ENCODE results near the gene APOL3.
A peak's percentile ranks its signal among the peaks of the same experiment; 100 is the strongest.
"Not testable (repeated sequence)": the region's sequence is repeated elsewhere in the genome, so short reads cannot be mapped to it uniquely, and the experiment has no call there.

APOL3 gene

DNA sequence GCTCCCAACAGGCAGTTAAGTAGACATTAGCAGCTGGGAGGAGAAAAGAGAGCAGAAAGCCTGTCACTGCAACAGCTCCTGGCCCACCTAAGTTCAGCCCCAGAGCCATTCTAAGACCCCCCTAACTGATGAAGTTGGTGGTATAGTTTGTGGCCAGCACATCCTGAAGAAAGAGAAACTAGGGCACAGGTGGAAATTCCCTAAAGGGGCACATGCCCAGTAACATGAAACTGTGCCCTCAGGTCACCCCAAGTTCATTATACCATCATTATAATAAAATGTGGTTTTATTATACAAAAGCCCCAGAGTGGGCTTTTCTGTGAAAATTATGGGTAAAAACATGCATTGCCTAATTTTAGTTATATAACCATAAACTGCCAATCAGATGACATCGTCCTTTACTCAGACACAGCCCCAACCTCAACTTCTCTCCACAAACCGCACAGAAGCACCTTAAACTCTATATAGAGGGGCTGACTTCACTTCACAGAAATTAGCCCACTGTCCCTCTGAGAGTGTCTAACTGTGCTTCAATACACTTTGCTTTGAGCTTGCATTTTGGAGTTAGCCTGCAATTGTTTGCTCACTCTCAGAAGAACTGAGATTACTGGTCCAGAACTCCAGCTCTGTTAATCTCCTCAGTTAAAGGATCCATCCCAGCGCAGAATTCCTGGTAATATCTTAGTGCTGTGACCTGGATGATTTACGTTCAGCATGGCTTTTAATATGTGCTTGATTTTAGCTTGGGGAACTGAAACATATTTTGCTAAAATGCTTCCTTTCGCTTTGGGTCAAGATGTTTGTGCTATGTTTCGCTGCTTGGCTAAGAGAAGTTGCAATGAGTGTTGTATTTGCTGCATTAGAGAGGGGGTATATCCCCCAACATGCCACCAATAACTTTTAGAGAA is 1.8 kb upstream of the APOL3 start:
- peaks cover 2% of the 10 kb centered on the region for H3K36me3 Mint-ChIP-seq
- no peak for DNase-seq (ENCODE audit: low spot score in 2 of 2)
- H3K27me3 Mint-ChIP-seq = no peaks in the 10 kb centered on the region
- peak; percentile 70 for ATAC-seq (ENCODE audit: low read depth)
- no peaks in the 10 kb centered on the region for H3K9me3 Mint-ChIP-seq
- H3K4me1 Mint-ChIP-seq = peaks cover 59% of the 10 kb centered on the region
- H3K4me3 Mint-ChIP-seq = peak overlapping the region; percentile 96
- H3K27ac Mint-ChIP-seq = peak overlapping the region; percentile 99

DNA sequence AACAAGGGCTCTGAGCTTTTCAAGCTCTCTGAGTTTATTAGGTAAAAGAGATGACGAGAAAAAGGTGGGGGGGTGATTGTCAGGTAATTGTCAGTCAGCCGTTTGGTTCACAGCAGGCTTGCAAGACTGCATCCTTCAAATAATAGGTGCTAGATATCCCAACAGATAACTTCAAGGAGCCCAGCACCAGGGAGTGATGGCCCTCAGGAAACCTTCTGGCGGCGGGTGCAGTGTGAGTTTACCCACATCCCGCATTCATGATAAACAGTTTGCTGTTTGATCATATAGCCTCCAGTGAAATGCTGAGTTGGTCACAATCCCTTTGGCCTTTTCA is 1.2 kb upstream of the APOL3 start:
- not testable (repeated sequence) for H3K27me3 Mint-ChIP-seq; H3K9me3 Mint-ChIP-seq; H3K36me3 Mint-ChIP-seq; DNase-seq (ENCODE audit: low spot score in 2 of 2)
- peak; percentile 0 for ATAC-seq (ENCODE audit: low read depth)
- H3K4me3 Mint-ChIP-seq = peak overlapping the region; percentile 96
- peaks cover 59% of the 10 kb centered on the region for H3K4me1 Mint-ChIP-seq
- H3K27ac Mint-ChIP-seq = peak overlapping the region; percentile 99

GRCh38 chr22:36156515-36157419 is 3.8 kb downstream of the APOL3 start:
- peaks cover 21% of the 10 kb centered on the region for H3K36me3 Mint-ChIP-seq
- H3K27ac Mint-ChIP-seq = peak overlapping the region; percentile 99
- DNase-seq (ENCODE audit: low spot score in 2 of 2) (peak; percentile 43 to 45), ATAC-seq (ENCODE audit: low read depth) (peak; percentile 76)
- H3K9me3 Mint-ChIP-seq = peaks cover under 1% of the 10 kb centered on the region
- H3K4me3 Mint-ChIP-seq = peak overlapping the region; percentile 96
- H3K27me3 Mint-ChIP-seq = no peaks in the 10 kb centered on the region
- peaks cover 64% of the 10 kb centered on the region for H3K4me1 Mint-ChIP-seq

- no peak for ATAC-seq (ENCODE audit: low read depth)
- H3K27me3 Mint-ChIP-seq = no peaks in the 10 kb centered on the region
- H3K9me3 Mint-ChIP-seq = peaks cover 1% of the 10 kb centered on the region
- peaks cover 62% of the 10 kb centered on the region for H3K4me1 Mint-ChIP-seq
- no peak for DNase-seq (ENCODE audit: low spot score in 2 of 2)
- peak overlapping the region; percentile 96 for H3K4me3 Mint-ChIP-seq
- peak overlapping the region; percentile 99 for H3K27ac Mint-ChIP-seq
- H3K36me3 Mint-ChIP-seq = peaks cover 26% of the 10 kb centered on the region
Observed at GRCh38 chr22:36156119-36156514, 4.4 kb downstream of the APOL3 start.

- H3K36me3 Mint-ChIP-seq = peaks cover 29% of the 10 kb centered on the region
- no peak overlapping the region for H3K4me3 Mint-ChIP-seq
- DNase-seq (ENCODE audit: low spot score in 2 of 2) (no peak), ATAC-seq (ENCODE audit: low read depth) (no peak)
- no peaks in the 10 kb centered on the region for H3K27me3 Mint-ChIP-seq
- H3K9me3 Mint-ChIP-seq = peaks cover 1% of the 10 kb centered on the region
- peak overlapping the region; percentile 99 for H3K27ac Mint-ChIP-seq
- H3K4me1 Mint-ChIP-seq = peaks cover 62% of the 10 kb centered on the region
Observed at GRCh38 chr22:36155702-36156101, 4.9 kb downstream of the APOL3 start.

GRCh38 chr22:36154423-36154945 is 6.1 kb downstream of the APOL3 start:
- H3K4me1 Mint-ChIP-seq = peaks cover 52% of the 10 kb centered on the region
- H3K9me3 Mint-ChIP-seq = peaks cover 1% of the 10 kb centered on the region
- peaks cover 31% of the 10 kb centered on the region for H3K36me3 Mint-ChIP-seq
- ATAC-seq (ENCODE audit: low read depth) (no peak), DNase-seq (ENCODE audit: low spot score in 2 of 2) (no peak)
- H3K27ac Mint-ChIP-seq = peak overlapping the region; percentile 23
- no peak overlapping the region for H3K4me3 Mint-ChIP-seq
- no peaks in the 10 kb centered on the region for H3K27me3 Mint-ChIP-seq

DNA sequence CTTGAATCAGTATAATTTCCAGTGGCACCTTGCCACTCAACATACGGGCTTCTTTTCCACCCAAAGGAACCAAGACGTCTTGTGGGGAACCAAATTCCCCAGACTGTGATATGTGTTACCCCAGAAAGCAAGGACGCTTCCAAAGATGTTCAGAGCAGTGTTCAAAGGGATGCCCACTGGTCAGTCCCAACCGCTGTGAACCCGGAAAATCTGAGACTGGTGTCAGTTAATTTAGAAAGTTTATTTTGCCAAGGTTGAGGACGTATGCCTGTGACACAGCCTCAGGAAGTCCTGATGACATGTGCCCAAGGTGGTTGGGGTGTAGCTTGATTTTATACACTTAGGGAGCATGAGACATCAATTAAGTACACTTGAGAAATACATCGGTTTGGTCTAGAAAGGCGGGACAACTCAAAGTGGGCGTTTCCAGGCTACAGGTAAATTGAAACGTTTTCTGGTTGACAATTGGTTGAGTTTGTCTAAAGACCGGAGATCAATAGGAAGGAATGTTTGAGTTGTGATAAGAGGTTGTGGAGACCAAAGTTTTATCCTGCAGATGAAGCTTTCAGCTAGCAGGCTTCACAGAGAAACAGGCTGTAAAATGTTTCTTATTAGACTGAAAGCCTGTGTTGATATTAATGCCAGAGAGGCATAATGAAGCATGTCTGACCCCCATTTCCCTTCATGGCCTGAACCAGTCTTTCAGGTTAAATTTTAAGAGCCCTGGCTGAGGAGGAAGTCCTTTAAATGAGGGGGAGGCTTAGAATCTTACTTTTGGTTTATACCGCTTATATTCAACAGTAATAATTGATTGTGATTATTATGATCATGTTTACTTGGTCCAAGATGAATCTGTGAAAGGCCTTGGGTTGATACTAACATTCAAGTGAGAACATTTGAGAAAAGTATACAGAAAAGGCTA is 6.8 kb downstream of the APOL3 start:
- H3K36me3 Mint-ChIP-seq = peaks cover 31% of the 10 kb centered on the region
- DNase-seq (ENCODE audit: low spot score in 2 of 2) = no peak
- H3K9me3 Mint-ChIP-seq = peaks cover 1% of the 10 kb centered on the region
- peaks cover 46% of the 10 kb centered on the region for H3K4me1 Mint-ChIP-seq
- no peak overlapping the region for H3K4me3 Mint-ChIP-seq
- H3K27ac Mint-ChIP-seq = peak overlapping the region; percentile 33
- no peak for ATAC-seq (ENCODE audit: low read depth)
- H3K27me3 Mint-ChIP-seq = no peaks in the 10 kb centered on the region

- not testable (repeated sequence) for H3K4me3 Mint-ChIP-seq; ATAC-seq (ENCODE audit: low read depth); H3K27me3 Mint-ChIP-seq; DNase-seq (ENCODE audit: low spot score in 2 of 2); H3K27ac Mint-ChIP-seq; H3K9me3 Mint-ChIP-seq
- peaks cover 42% of the 10 kb centered on the region for H3K4me1 Mint-ChIP-seq
- peaks cover 35% of the 10 kb centered on the region for H3K36me3 Mint-ChIP-seq
Observed at GRCh38 chr22:36152821-36153220, 7.7 kb downstream of the APOL3 start.

GRCh38 chr22:36152088-36152487 is 8.5 kb downstream of the APOL3 start:
- no peak for ATAC-seq (ENCODE audit: low read depth)
- Mint-ChIP-seq H3K9me3 (peaks cover 1% of the 10 kb centered on the region), H3K4me3 (no peak overlapping the region), H3K4me1 (peaks cover 38% of the 10 kb centered on the region), H3K27me3 (no peaks in the 10 kb centered on the region), H3K27ac (no peak overlapping the region), H3K36me3 (peaks cover 37% of the 10 kb centered on the region)
- DNase-seq (ENCODE audit: low spot score in 2 of 2) = no peak

- H3K4me1 Mint-ChIP-seq = peaks cover 29% of the 10 kb centered on the region
- H3K36me3 Mint-ChIP-seq = peaks cover 35% of the 10 kb centered on the region
- ATAC-seq (ENCODE audit: low read depth) (no peak), DNase-seq (ENCODE audit: low spot score in 2 of 2) (no peak)
- no peak overlapping the region for H3K4me3 Mint-ChIP-seq
- H3K27ac Mint-ChIP-seq = peak overlapping the region; percentile 46
- peaks cover 1% of the 10 kb centered on the region for H3K9me3 Mint-ChIP-seq
- H3K27me3 Mint-ChIP-seq = no peaks in the 10 kb centered on the region
Observed at GRCh38 chr22:36151006-36151595, 9.5 kb downstream of the APOL3 start.

GRCh38 chr22:36149441-36149840 is 11.1 kb downstream of the APOL3 start:
- peak overlapping the region; percentile 24 for H3K27ac Mint-ChIP-seq
- no peaks in the 10 kb centered on the region for H3K27me3 Mint-ChIP-seq
- H3K4me3 Mint-ChIP-seq = no peak overlapping the region
- ATAC-seq (ENCODE audit: low read depth) (no peak), DNase-seq (ENCODE audit: low spot score in 2 of 2) (no peak)
- H3K9me3 Mint-ChIP-seq = peaks cover 1% of the 10 kb centered on the region
- peaks cover 19% of the 10 kb centered on the region for H3K4me1 Mint-ChIP-seq
- H3K36me3 Mint-ChIP-seq = peaks cover 31% of the 10 kb centered on the region

- DNase-seq (ENCODE audit: low spot score in 2 of 2) (no peak), ATAC-seq (ENCODE audit: low read depth) (no peak)
- Mint-ChIP-seq H3K4me3 (no peak overlapping the region), H3K36me3 (peaks cover 29% of the 10 kb centered on the region), H3K9me3 (peaks cover 1% of the 10 kb centered on the region), H3K4me1 (peaks cover 15% of the 10 kb centered on the region), H3K27ac (peak overlapping the region; percentile 73), H3K27me3 (no peaks in the 10 kb centered on the region)
Observed at GRCh38 chr22:36148411-36148810, 12.1 kb downstream of the APOL3 start.

DNA sequence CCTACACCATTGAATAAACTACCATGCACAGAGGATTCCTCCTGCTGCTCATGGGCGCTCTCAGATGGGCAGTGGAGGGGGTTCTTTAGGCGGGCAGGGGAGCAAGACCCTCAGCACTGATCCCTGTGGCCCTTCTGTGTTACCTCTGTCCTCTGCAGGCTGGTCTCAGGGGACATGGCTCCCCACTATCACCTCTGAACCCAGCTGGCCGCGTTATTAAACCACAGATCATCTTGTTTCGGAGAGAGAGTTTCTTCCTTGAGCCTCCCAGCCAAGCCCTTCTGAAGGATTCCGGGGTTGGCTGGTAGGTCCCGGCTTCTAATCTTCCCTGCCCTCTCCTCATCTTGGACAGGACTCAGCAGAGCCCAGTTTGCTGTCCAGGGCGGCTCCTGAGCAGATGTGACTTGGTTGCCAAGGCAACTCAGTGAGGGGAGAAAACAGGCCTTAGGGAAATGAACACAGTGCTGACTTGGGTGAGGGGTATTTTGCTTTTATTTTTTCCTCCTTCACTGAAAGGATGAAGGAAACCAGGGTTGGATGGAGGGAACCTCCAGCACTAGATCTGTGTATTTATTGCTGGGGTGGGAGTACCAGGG is 13.3 kb downstream of the APOL3 start:
- Mint-ChIP-seq H3K9me3 (peaks cover 1% of the 10 kb centered on the region), H3K27me3 (no peaks in the 10 kb centered on the region), H3K4me1 (peaks cover 15% of the 10 kb centered on the region), H3K27ac (peak overlapping the region; percentile 73), H3K36me3 (peaks cover 34% of the 10 kb centered on the region), H3K4me3 (no peak overlapping the region)
- no peak for DNase-seq (ENCODE audit: low spot score in 2 of 2)
- ATAC-seq (ENCODE audit: low read depth) = no peak
